CD4-positive, alpha-beta T cell treated with Interleukin-17A for 1 hour (primary cell): Measurements from ENCODE around the gene FRMD6.
"Not testable (repeated sequence)": the region's sequence is repeated elsewhere in the genome, so short reads cannot be mapped to it uniquely, and the experiment has no call there.

Experiments used
- DNase-seq: peaks from one replicate; pipeline ENCODE4 v3.0.0-alpha.2; 2020

Gene FRMD6

DNA sequence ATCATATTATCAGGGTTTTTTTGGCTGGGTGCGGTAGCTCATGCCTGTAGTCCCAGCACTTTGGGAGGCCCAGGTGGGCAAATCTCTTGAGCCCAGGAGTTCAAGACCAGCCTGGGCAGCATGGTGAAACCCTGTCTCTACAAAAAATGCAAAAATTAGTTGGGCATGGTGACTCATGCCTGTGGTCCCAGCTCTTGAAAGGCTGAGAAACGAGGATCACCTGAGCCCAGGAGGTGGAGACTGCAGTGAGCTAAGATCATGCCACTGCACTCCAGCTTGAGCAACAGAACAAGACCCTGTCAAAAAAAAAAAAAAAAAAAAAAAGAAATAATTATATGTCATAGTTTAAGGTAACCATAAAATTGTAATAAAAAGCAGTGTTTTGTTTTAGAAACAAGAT, 18.4 kb upstream of the FRMD6 start:
- DNase-seq = not testable (repeated sequence)

GRCh38 chr14:51636109-51636508, 15.6 kb upstream of the FRMD6 start:
- DNase-seq = no peak

DNA sequence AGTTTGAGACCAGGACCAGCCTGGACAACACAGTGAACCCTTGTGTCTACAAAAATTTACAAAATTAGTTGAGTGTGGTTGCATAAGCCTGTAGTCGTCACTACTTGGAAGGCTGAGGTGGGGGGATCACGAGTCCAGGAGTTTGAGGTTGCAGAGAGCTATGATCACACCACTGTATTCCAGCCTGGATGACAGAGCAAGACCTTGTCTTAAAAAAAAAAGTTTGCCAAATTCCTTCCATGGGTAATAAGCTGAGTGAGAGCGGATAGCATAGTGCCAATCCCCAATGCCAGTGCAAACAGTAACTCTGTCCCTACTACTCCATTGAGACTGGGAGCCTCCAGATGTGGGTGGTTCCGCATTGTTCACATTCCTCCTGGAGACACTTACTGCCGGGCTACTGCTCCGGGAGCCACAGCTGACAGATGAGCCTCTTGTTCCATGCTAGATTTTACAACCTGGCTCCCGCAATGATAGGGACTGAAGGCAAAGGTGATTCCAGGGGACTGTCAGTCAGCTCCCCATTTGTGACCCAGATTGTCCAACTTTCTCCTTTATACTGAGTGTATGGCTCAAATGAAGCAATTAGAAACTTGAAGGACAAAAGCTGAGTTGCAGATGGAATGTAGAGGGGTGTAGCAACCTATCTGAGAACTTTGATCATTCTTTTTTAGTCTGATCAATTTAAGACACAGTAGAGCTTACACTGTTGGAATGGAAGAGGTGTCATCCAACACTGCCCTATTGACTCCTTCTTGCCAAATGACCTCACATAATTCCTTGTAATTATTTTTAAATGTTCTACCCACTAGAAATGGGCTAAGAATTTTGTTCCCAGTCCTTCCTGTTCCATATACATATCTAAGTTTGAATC, 13.4 kb upstream of the FRMD6 start:
- DNase-seq = no peak

DNA sequence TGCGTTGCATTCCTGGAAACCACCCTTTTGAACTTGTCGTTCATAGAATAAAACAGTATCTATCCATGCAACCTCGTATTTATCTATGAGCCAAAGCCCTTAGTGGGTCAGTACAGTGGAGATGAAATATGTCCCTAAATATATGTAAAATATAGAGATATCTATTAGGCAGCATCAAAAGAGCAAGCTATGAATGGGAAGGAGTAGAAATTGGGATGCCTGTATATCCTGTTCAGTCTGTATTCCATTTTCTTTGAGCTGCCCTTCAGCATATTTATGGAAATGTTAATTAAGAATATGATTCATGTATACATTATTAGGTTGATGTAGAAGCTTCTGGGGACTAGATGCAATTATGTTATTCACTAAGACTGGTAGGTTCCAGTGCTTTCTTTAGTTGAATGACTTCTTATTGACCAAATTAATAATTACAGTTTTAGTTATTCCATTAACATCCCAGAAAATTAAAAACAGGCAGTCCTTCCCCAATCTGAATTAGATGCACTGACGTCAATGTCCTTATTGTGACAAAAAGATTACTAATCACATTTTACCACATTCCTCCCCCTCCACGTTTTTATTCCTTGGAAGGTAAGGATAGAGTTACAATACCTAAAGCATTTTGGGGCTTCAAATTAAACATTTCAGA, 11.9 kb upstream of the FRMD6 start:
- no peak for DNase-seq

GRCh38 chr14:51643140-51643539, 8.6 kb upstream of the FRMD6 start:
- DNase-seq = no peak

- no peak for DNase-seq
Observed at GRCh38 chr14:51644217-51644933, 7.3 kb upstream of the FRMD6 start.

DNA sequence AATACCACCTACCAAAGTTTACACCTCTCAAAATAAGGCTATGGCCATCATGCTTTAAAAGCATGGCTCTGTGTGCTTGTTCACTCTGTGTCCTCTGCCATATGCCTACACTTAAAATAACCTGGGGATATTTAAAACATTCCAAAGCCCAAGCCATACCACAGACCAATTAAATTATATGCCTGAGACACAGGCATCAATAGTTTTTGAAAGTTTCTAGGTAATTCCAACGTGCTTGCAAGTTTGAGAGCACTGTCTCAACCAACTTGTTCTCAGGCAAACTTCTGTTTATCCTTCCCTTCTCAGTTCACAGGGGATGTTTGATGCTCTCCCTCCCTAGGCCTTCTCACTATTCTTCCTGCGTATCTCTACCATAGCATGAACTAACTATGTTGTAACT, 3.4 kb upstream of the FRMD6 start:
- DNase-seq = no peak

- DNase-seq = no peak
Observed at GRCh38 chr14:51650716-51651387, 858 bp upstream of the FRMD6 start.

DNA sequence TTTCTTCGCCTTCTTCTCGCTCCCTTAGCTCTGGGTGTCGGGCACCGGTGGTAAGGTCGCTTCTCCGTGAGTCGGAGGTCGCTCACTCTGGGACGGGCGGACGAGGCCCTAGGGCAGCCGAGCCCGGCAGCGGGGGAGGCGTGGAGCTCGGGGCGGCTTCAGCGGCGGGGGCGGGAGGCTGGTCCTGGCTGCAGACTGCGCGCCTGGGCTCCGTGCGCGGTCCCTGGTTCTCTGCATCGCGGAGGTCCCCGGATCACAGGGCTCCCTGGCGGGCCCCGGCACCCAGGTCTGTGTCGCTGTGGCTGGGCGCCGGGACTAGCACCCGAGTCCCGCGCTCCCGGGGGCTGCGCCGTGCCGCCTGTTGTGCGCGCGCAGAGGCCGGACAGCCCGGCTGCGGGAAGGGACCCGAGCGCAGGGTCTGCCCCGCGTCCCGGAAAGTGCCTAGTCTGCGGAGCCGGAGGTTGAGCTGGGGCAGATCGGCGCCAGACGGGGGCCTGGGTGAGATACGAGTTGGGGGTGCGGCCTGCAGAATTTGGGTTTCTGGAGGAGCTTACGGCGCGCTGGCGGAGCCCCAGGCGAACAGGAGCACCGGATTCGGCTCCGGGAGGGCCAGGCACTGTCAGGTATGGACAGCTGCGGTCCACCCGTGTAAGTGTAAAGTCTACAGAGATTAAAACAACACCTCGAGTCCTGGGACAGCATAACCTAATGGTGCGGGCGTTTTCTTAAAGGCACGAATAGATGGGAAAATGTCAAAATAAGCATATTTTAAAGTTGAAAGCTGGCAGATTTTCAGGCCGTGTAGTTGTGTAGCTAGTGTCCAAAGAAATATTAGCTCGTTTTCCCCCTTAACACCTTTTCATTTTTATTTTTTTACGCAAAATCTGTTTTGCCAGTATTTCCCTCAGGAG, 713 bp downstream of the FRMD6 start:
- no peak for DNase-seq

DNA sequence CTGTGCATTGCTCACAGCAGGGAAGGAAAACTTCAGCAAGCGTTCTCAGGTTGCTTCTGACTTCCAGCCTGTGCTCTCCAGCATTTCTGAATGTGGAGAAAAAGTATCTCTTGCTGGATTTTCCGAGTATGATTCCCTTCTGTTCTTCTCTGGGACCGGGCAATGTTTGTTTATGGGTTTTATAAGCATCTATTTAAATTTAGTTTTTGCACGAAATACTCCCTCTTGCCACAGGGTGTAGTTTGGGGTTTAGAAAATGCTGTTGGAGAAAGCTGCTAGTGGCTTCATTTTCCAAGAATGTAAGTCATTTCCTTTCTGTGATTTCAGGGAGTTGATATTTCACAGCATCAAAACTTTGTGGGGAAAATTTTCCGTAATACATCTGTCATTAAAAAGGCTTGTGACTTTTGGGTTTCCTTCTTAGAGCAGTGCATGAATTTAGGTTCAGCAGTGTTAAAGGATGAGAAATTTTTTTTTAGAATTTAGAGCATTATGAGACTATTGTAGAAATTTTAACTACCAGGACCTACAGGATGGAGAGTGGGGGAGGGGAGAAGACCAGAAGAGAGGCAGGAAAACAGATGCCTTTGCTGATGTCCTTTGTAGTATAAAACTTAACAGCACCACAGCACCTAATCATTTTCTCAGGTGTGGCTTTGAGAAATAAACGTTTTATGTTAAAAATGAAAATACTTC, 1.5 kb downstream of the FRMD6 start:
- peak; percentile 8 for DNase-seq

- no peak for DNase-seq
Observed at GRCh38 chr14:51653775-51654532, 2.2 kb downstream of the FRMD6 start.

DNA sequence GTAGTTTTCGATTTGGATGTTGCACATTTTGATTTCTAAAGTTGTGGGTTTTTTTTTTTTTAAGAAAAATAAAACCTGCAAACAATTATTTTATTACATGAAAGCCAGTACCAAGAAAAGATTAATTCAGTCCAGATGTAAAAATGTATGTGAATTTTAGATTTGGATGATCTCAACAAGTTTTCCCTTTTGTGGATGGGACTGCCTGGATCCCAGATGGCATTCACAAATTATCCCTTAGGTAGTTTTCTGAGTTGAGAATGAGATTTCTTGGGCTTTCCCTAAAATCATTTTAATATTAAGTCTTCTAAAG, 2.8 kb downstream of the FRMD6 start:
- no peak for DNase-seq

DNA sequence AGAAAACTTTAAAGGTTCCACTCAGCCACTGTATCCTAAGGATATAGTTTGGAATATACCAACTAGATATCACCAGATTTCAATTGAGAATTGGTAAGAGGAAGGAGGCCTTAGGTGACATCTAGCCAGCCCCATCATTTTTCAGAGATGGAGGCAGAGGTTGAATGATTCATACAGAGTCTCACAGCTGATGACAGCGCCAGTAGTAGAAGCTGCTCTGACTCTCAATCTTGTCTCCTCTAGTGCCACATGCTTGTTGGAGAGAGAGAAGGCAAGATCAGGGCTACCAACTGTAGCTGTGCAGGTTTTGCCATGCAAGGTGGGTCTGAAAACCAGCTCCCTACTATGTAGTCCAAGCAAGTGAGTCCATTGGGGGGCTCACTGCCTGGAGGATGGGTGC, 6.1 kb downstream of the FRMD6 start:
- no peak for DNase-seq

DNA sequence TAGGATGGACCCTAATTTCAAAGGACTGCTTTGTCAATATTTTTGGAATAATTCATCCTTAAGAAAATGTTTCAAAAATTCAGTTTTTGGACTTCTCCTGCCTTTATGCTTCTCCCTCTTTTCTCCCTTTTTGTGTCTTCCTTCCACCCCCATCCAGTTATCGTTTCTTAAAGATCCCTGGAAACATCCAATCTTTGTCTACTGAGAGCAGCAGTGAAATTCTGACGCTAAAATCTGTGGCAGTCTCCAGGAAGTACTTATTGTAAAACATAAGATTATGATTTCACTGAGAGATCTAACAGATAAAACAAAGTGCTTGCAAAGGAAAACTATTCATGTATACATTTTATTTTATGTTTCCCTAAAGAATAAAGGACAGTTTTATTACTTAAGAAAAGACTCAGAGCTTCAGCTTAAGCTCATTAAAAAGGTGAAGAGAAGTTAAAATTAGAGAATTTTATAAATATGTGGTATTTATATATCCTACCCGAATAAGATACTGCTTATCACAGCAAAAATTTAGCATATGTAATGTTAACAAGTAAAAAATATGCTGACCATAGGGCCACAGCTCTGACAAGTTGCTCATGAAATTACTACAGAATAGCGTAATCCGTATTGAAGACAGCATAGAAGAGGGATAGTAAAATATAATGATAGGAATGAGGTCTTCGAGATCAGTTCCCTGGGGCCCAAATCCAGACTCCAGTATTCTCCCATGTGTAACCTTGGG, 6.9 kb downstream of the FRMD6 start:
- DNase-seq = no peak

- no peak for DNase-seq
Observed at GRCh38 chr14:51660741-51661140, 9.0 kb downstream of the FRMD6 start.

GRCh38 chr14:51661504-51661903, 9.8 kb downstream of the FRMD6 start:
- DNase-seq = no peak

DNA sequence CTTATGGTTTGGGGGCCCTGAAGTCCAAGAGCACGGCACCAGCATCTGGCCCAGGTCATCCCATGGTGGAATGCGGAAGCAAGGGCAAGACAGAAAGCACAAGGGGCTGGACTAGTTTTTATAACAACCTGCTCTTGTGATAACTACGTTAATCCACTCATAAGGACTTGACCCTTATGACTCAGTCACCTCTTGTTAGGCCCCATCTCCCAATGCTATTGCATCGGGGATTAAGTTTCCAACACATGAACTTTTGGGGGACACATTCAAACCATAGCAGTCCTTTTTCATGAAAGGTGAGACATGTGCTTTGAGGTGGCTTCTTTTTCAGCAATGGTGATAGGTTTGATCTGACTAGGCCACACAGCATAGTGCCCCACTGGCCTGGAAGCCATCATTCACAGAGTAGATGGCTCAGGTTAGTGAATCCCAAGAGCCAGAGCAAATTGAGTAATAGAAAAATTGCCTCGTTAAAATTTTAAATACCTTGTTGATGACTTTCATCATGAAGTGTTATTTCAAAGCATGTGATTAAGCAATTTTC, 12.1 kb downstream of the FRMD6 start:
- DNase-seq = no peak

DNA sequence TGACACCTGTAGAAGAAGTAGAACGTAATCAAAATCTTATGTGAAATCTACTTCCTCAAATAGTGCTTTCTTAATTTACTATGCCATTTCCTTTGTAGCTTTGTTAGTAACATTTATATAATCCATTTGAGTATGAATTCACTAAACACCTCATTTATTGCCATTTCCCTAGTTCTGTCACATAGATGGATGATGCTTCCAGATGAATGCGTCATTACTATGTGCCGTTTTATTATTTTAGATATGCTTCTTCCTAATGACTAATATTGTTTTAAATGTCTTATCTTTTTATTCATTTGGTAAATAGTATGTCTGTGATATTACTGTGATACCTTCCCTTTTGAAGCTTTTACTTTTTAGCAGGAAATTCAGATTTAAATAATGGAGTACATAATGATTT, 14.4 kb downstream of the FRMD6 start:
- no peak for DNase-seq

- DNase-seq = no peak
Observed at GRCh38 chr14:51666826-51667225, 15.1 kb downstream of the FRMD6 start.

DNA sequence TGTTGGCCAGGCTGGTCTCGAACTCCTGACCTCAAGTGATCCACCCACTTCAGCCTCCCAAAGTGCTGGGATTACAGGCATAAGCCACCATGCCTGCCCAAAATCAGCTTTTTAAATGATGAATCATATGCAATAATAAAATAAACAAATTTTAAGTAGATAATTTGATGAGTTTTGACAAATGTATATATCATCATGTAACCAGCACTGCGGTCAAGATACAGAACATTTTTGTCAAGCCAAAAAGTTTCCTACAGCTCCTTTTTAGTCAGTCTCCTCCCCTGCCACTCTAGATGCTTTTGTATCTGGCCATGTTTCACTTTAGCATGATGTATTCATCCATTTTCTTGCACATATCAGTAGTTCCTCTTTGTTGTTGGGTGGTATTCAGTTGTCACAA, 17.2 kb downstream of the FRMD6 start:
- no peak for DNase-seq
